HepG2 (cell line): ENCODE results near the gene PLK2. TPM values are rescaled to one million over a fixed set of nuclear protein-coding genes. Genes with fewer than 3 reads are reported as not detected.
A peak's percentile ranks its signal among the peaks of the same experiment; 100 is the strongest.

Experiments
- ELF3 ChIP-seq: IDR thresholded peaks from 2 replicates; pipeline ENCODE4 v1.6.1; 2016; ENCODE audit warnings: missing genetic modification reagents, missing compliant biosample characterization
- KDM1A ChIP-seq: IDR thresholded peaks from 2 replicates; pipeline ENCODE4 v1.6.1; 2016; ENCODE audit warnings: missing compliant biosample characterization
- MED1 ChIP-seq: sonication (generic); formaldehyde crosslinking; IDR thresholded peaks from 2 replicates; pipeline ENCODE4 v1.4.0; 2020; ENCODE audit warnings: missing genetic modification reagents
- RARG ChIP-seq: sonication (generic); formaldehyde crosslinking; IDR thresholded peaks from 2 replicates; pipeline ENCODE4 v1.4.0; 2020; ENCODE audit warnings: low read depth, mild to moderate bottlenecking, missing genetic modification reagents
- ZNF556 ChIP-seq: sonication (generic); formaldehyde crosslinking; IDR thresholded peaks from 2 replicates; pipeline ENCODE4 v1.4.0; 2020; ENCODE audit warnings: mild to moderate bottlenecking, missing genetic modification reagents, borderline replicate concordance
- ZNF563 ChIP-seq: sonication (generic); formaldehyde crosslinking; IDR thresholded peaks from 2 replicates; pipeline ENCODE4 v1.8.0; 2022; ENCODE audit warnings: mild to moderate bottlenecking, moderate library complexity, missing genetic modification reagents
- ZNF572 ChIP-seq: sonication (generic); formaldehyde crosslinking; IDR thresholded peaks from 2 replicates; pipeline ENCODE4 v1.5.1; 2020; ENCODE audit warnings: mild to moderate bottlenecking, missing genetic modification reagents
- polyA plus RNA-seq, 8 experiments: library from polyadenylated mRNA; depleted of rRNA in 3 of 8; stranded (reverse) in 7 of 8; unstranded in 1 of 8; fragments of >200 nt; fragmentation: Illumina TruSeq in 4 of 8; extraction: Trizol in 4 of 8; gene quantifications; 2 replicates each; pipeline versions ENCODE4 v1.2.1 to v1.2.3, GENCODE V29; 2011 to 2016; ENCODE audit warnings: low read depth in 4 of 8, missing spikeins in 1 of 8, mixed read lengths in 1 of 8; ENCODE audit not compliant: insufficient read depth in 1 of 8
- total RNA-seq, 5 experiments: library from RNA; depleted of rRNA; stranded (reverse); fragments of >200 nt; fragmentation: Illumina TruSeq; extraction: Trizol; gene quantifications; 2 replicates each; pipeline ENCODE4 v1.2.3, GENCODE V29; 2016; ENCODE audit warnings: low read depth in 1 of 5
- TF ChIP-seq, protein P1 (sequence below): sonication (generic); formaldehyde crosslinking; conservative IDR thresholded peaks from 2 replicates; pipeline ENCODE4 v1.8.0; 2022; ENCODE audit warnings: missing genetic modification reagents
- TF ChIP-seq, protein P2 (sequence below): sonication (generic); formaldehyde crosslinking; IDR thresholded peaks from 2 replicates; pipeline ENCODE4 v1.4.0; 2020; ENCODE audit warnings: mild to moderate bottlenecking, missing genetic modification reagents, borderline replicate concordance
- TF ChIP-seq, protein P3 (sequence below): sonication (generic); formaldehyde crosslinking; IDR thresholded peaks from 2 replicates; pipeline ENCODE4 v1.9.0; 2021; ENCODE audit warnings: missing genetic modification reagents, borderline replicate concordance
- TF ChIP-seq, protein P4 (sequence below): sonication (generic); formaldehyde crosslinking; IDR thresholded peaks from 2 replicates; pipeline ENCODE4 v1.9.0; 2021; ENCODE audit warnings: mild to moderate bottlenecking, missing genetic modification reagents
- TF ChIP-seq, protein P5 (sequence below): fragments of 450-650 bp; IDR thresholded peaks from 2 replicates; pipeline ENCODE4 v1.6.1; 2017; ENCODE audit warnings: mild to moderate bottlenecking

PLK2 gene
- total and polyA plus RNA-seq, 2 of the 13 experiments (the other 11 are each of a cell fraction or from before 2014, with no cell fraction given), result 9.6 to 29.6 TPM

DNA sequence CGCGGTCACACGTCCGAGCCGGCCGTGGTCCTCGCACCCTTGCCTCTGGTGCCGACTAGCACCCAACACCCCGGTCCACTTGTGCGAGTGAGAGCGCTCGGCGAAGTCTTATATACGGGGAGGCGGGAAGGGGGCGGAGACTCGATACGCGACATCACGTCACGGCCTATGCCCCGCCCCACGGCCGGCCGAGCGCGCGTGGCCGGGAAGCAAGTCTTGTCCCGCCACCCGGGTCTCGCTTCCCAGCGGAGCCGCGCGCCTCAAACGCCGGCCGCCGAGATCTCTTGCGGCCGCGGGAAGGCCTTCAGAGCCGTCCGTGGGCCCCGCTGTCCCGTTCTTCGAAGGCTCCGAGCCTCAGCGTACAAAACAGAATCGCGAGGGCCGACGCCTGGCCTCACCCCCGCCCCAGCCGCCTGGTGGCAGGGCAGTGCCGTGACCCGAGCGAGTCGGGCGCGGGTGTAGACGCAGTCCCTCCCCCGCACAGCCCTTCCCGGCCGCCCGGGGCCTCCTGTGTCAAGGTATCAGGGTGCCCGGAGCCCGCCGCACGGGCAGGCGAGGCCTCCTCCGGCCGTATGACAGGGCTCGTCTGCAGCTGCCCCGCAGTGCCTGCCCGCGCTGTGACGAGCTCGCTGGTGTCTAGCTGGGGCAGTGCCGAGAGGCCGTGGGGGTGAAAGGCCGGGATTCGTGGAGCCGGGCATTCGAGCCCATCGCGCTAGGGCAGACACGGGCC lies at the start of gene PLK2 (continued):
- TF ChIP-seq, protein P1, sequence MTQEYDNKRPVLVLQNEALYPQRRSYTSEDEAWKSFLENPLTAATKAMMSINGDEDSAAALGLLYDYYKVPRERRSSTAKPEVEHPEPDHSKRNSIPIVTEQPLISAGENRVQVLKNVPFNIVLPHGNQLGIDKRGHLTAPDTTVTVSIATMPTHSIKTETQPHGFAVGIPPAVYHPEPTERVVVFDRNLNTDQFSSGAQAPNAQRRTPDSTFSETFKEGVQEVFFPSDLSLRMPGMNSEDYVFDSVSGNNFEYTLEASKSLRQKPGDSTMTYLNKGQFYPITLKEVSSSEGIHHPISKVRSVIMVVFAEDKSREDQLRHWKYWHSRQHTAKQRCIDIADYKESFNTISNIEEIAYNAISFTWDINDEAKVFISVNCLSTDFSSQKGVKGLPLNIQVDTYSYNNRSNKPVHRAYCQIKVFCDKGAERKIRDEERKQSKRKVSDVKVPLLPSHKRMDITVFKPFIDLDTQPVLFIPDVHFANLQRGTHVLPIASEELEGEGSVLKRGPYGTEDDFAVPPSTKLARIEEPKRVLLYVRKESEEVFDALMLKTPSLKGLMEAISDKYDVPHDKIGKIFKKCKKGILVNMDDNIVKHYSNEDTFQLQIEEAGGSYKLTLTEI (CRISPR knock-in tag), result no peak
- no peak for TF ChIP-seq KDM1A (CRISPR knock-in tag)
- no peak; the same call in 1 of the 2 replicates for TF ChIP-seq RARG (CRISPR knock-in tag)
- peak; percentile 30; the same call in 1 of the 2 replicates for TF ChIP-seq ELF3 (CRISPR knock-in tag)
- TF ChIP-seq ZNF556, result peak; percentile 34; the same call in 1 of the 2 replicates
- TF ChIP-seq ZNF563 (CRISPR knock-in tag), result peak; percentile 58; the same call in 1 of the 2 replicates
- no peak for TF ChIP-seq ZNF572 (CRISPR knock-in tag)
- TF ChIP-seq, protein P2, sequence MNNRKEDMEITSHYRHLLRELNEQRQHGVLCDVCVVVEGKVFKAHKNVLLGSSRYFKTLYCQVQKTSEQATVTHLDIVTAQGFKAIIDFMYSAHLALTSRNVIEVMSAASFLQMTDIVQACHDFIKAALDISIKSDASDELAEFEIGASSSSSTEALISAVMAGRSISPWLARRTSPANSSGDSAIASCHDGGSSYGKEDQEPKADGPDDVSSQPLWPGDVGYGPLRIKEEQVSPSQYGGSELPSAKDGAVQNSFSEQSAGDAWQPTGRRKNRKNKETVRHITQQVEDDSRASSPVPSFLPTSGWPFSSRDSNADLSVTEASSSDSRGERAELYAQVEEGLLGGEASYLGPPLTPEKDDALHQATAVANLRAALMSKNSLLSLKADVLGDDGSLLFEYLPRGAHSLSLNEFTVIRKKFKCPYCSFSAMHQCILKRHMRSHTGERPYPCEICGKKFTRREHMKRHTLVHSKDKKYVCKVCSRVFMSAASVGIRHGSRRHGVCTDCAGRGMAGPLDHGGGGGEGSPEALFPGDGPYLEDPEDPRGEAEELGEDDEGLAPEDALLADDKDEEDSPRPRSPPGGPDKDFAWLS, result no peak
- TF ChIP-seq, protein P3, sequence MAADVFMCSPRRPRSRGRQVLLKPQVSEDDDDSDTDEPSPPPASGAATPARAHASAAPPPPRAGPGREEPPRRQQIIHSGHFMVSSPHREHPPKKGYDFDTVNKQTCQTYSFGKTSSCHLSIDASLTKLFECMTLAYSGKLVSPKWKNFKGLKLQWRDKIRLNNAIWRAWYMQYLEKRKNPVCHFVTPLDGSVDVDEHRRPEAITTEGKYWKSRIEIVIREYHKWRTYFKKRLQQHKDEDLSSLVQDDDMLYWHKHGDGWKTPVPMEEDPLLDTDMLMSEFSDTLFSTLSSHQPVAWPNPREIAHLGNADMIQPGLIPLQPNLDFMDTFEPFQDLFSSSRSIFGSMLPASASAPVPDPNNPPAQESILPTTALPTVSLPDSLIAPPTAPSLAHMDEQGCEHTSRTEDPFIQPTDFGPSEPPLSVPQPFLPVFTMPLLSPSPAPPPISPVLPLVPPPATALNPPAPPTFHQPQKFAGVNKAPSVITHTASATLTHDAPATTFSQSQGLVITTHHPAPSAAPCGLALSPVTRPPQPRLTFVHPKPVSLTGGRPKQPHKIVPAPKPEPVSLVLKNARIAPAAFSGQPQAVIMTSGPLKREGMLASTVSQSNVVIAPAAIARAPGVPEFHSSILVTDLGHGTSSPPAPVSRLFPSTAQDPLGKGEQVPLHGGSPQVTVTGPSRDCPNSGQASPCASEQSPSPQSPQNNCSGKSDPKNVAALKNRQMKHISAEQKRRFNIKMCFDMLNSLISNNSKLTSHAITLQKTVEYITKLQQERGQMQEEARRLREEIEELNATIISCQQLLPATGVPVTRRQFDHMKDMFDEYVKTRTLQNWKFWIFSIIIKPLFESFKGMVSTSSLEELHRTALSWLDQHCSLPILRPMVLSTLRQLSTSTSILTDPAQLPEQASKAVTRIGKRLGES (CRISPR knock-in tag), result no peak
- TF ChIP-seq, protein P4, sequence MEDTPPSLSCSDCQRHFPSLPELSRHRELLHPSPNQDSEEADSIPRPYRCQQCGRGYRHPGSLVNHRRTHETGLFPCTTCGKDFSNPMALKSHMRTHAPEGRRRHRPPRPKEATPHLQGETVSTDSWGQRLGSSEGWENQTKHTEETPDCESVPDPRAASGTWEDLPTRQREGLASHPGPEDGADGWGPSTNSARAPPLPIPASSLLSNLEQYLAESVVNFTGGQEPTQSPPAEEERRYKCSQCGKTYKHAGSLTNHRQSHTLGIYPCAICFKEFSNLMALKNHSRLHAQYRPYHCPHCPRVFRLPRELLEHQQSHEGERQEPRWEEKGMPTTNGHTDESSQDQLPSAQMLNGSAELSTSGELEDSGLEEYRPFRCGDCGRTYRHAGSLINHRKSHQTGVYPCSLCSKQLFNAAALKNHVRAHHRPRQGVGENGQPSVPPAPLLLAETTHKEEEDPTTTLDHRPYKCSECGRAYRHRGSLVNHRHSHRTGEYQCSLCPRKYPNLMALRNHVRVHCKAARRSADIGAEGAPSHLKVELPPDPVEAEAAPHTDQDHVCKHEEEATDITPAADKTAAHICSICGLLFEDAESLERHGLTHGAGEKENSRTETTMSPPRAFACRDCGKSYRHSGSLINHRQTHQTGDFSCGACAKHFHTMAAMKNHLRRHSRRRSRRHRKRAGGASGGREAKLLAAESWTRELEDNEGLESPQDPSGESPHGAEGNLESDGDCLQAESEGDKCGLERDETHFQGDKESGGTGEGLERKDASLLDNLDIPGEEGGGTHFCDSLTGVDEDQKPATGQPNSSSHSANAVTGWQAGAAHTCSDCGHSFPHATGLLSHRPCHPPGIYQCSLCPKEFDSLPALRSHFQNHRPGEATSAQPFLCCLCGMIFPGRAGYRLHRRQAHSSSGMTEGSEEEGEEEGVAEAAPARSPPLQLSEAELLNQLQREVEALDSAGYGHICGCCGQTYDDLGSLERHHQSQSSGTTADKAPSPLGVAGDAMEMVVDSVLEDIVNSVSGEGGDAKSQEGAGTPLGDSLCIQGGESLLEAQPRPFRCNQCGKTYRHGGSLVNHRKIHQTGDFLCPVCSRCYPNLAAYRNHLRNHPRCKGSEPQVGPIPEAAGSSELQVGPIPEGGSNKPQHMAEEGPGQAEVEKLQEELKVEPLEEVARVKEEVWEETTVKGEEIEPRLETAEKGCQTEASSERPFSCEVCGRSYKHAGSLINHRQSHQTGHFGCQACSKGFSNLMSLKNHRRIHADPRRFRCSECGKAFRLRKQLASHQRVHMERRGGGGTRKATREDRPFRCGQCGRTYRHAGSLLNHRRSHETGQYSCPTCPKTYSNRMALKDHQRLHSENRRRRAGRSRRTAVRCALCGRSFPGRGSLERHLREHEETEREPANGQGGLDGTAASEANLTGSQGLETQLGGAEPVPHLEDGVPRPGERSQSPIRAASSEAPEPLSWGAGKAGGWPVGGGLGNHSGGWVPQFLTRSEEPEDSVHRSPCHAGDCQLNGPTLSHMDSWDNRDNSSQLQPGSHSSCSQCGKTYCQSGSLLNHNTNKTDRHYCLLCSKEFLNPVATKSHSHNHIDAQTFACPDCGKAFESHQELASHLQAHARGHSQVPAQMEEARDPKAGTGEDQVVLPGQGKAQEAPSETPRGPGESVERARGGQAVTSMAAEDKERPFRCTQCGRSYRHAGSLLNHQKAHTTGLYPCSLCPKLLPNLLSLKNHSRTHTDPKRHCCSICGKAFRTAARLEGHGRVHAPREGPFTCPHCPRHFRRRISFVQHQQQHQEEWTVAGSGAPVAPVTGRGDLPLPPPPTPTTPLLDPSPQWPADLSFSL (CRISPR knock-in tag), result no peak; the same call in 1 of the 2 replicates
- TF ChIP-seq MED1 (CRISPR knock-in tag), result peak; percentile 2; the same call in 1 of the 2 replicates
- TF ChIP-seq, protein P5, sequence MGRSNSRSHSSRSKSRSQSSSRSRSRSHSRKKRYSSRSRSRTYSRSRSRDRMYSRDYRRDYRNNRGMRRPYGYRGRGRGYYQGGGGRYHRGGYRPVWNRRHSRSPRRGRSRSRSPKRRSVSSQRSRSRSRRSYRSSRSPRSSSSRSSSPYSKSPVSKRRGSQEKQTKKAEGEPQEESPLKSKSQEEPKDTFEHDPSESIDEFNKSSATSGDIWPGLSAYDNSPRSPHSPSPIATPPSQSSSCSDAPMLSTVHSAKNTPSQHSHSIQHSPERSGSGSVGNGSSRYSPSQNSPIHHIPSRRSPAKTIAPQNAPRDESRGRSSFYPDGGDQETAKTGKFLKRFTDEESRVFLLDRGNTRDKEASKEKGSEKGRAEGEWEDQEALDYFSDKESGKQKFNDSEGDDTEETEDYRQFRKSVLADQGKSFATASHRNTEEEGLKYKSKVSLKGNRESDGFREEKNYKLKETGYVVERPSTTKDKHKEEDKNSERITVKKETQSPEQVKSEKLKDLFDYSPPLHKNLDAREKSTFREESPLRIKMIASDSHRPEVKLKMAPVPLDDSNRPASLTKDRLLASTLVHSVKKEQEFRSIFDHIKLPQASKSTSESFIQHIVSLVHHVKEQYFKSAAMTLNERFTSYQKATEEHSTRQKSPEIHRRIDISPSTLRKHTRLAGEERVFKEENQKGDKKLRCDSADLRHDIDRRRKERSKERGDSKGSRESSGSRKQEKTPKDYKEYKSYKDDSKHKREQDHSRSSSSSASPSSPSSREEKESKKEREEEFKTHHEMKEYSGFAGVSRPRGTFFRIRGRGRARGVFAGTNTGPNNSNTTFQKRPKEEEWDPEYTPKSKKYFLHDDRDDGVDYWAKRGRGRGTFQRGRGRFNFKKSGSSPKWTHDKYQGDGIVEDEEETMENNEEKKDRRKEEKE, result no peak
